GM12878 (cell line): ENCODE data around the gene HNRNPF. TPM values are rescaled to one million over a fixed set of nuclear protein-coding genes. Genes with fewer than 3 reads are reported as not detected.
A peak's percentile ranks its signal among the peaks of the same experiment; 100 is the strongest.

Experiments used
- LARP7 ChIP-seq: fragments of 450-650 bp; IDR thresholded peaks from 2 replicates; pipeline ENCODE4 v1.6.1; 2017; ENCODE audit warnings: mild to moderate bottlenecking
- MTA2 ChIP-seq: fragments of 450-650 bp; IDR thresholded peaks from 2 replicates; pipeline ENCODE4 v1.6.1; 2016; ENCODE audit warnings: low read depth, mild to moderate bottlenecking, moderate library complexity
- POLR2AphosphoS2 ChIP-seq: IDR thresholded peaks from 2 replicates; pipeline ENCODE4 v1.6.1; 2011; ENCODE audit warnings: low read depth, mild to moderate bottlenecking, low read length, improper control_type of control experiment, moderate library complexity
- polyA plus RNA-seq, 11 experiments: library from polyadenylated mRNA; depleted of rRNA in 4 of 11; unstranded in 6 of 11; stranded (reverse) in 5 of 11; fragments of >200 nt; fragmentation: Nextera tagmentation in 4 of 11; fragmentation: Illumina TruSeq in 1 of 11; extraction: Ambion mirVana in 4 of 11; extraction: Trizol in 1 of 11; gene quantifications; 1 replicate in 1 of 11; 2 replicates in 10 of 11; pipeline versions ENCODE4 v1.2.1 to v1.2.3, GENCODE V29; 2011 to 2016; ENCODE audit warnings: inconsistent platforms in 2 of 11, missing spikeins in 2 of 11, low read depth in 1 of 11
- total RNA-seq, 4 experiments: library from RNA; depleted of rRNA in 3 of 4; stranded (reverse); fragments of >200 nt in 3 of 4; fragmentation: Illumina TruSeq in 1 of 4; extraction: Trizol in 1 of 4; gene quantifications; 2 replicates each; pipeline versions ENCODE4 v1.2.1 to v1.2.3, GENCODE V29; 2013 to 2021
- TF ChIP-seq, protein P1 (sequence below): fragments of 450-650 bp; IDR thresholded peaks from 2 replicates; pipeline ENCODE4 v1.6.1; 2018; ENCODE audit warnings: borderline replicate concordance, mild to moderate bottlenecking; ENCODE audit not compliant: partially characterized antibody
- TF ChIP-seq, protein P2 (sequence below): fragments of 450-650 bp; IDR thresholded peaks from 2 replicates; pipeline ENCODE4 v1.6.1; 2016; ENCODE audit warnings: mild to moderate bottlenecking

HNRNPF gene
- total and polyA plus RNA-seq, 10 of the 15 experiments (the other 5 are each of a cell fraction or from before 2014, with no cell fraction given): 156 to 373 (median 293) TPM

DNA sequence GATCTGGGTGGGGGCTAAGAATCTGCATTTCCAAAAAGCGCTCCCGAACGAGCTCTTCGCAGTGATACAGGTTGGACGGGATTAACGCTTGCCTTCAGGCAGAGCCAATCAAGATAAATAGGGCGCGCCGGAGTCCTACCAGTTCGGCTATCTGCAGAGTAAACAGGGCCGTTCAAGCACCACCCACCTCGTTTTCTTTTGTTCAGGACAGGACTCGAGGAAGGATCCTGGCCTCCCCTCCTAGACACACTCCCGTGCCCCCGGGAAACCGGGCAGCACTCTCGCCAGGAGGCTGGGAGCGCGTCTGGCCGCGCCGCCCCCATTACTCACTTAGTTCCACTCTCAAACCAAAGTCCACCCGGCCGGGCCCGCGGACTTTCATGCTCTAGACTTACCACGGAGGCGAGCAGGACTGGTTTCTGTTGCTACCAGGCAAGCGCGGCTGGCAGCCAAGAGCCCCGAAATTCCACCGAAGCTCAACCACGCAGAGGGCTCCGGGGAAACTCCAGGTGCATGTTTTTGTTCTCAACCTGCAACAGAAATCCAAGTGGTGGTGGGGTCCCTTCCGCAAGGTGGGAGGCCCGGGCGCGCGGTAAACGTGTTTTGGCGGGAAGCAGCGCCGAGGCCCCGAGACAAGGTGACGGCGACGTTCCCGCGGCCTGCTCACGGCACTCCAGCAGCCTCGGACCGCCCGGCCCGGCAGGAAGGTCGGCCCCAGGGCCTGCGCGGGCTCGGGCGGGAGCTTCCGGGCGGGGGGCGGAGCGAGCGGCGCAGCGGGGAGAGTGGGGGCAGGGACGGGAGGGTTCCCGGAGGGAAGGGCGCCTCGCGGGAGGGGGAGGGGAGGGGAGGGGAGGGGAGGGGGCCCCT, 12.7 kb downstream of the HNRNPF start (continued):
- TF ChIP-seq, protein P1, sequence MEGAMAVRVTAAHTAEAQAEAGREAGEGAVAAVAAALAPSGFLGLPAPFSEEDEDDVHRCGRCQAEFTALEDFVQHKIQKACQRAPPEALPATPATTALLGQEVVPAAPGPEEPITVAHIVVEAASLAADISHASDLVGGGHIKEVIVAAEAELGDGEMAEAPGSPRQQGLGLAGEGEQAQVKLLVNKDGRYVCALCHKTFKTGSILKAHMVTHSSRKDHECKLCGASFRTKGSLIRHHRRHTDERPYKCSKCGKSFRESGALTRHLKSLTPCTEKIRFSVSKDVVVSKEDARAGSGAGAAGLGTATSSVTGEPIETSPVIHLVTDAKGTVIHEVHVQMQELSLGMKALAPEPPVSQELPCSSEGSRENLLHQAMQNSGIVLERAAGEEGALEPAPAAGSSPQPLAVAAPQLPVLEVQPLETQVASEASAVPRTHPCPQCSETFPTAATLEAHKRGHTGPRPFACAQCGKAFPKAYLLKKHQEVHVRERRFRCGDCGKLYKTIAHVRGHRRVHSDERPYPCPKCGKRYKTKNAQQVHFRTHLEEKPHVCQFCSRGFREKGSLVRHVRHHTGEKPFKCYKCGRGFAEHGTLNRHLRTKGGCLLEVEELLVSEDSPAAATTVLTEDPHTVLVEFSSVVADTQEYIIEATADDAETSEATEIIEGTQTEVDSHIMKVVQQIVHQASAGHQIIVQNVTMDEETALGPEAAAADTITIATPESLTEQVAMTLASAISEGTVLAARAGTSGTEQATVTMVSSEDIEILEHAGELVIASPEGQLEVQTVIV: no peak
- TF ChIP-seq POLR2AphosphoS2 (no peak; the same call in 1 of the 2 replicates), LARP7 (peak; percentile 37), MTA2 (no peak)
- TF ChIP-seq, protein P2, sequence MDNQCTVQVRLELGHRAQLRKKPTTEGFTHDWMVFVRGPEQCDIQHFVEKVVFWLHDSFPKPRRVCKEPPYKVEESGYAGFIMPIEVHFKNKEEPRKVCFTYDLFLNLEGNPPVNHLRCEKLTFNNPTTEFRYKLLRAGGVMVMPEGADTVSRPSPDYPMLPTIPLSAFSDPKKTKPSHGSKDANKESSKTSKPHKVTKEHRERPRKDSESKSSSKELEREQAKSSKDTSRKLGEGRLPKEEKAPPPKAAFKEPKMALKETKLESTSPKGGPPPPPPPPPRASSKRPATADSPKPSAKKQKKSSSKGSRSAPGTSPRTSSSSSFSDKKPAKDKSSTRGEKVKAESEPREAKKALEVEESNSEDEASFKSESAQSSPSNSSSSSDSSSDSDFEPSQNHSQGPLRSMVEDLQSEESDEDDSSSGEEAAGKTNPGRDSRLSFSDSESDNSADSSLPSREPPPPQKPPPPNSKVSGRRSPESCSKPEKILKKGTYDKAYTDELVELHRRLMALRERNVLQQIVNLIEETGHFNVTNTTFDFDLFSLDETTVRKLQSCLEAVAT: peak; percentile 40; the same call in 1 of the 2 replicates
